HG03442 (cell line): Measurements from ENCODE around the gene AKAP6.
A peak's percentile ranks its signal among the peaks of the same experiment; 100 is the strongest.
"Not testable (repeated sequence)": the region's sequence is repeated elsewhere in the genome, so short reads cannot be mapped to it uniquely, and the experiment has no call there.

Experiments used
- ATAC-seq: cut with Tn5 transposase; IDR thresholded peaks from one replicate; pipeline ENCODE4 v1.9.1; 2021; ENCODE audit warnings: mild to moderate bottlenecking, moderate library complexity; ENCODE audit not compliant: unreplicated experiment

AKAP6 gene

DNA sequence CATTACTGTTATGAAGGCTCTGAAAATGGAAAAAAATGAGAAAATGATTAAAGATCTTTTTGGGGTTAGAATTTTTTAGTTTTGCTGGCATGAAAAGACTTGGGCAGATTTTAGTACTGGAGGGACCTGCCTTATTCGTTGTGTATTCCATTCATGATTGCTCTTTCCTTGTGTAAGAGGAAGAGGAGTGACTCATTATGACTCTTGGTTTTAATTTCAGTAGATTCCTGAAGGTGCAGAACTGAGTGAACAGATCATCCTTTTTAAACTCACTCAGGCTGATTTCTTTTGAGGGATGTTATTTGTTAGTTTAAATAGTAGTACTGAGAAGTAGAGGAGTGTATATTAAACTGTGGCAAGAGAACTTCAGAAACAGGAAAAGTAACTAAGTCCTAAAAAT lies 41.6 kb downstream of the AKAP6 start:
- ATAC-seq, result no peak

DNA sequence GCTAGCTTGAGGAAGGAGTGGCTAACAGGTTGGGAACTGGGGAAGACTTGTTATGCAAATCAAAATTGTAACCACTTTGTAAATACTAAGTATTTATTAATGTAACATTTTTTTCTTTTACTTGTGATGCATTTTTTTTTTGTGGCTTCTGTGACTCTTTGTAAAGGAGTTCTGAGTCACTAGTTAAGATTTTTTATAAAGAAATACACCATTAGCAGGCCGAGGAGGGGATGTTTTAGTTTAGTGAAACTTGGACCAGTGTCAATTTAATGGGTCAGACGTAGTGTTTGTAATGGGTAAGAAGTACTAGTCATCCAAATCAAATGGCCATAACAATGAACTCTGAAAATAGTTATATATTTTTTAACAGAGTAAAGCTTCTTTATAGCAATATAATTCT lies 43.1 kb downstream of the AKAP6 start:
- no peak for ATAC-seq

DNA sequence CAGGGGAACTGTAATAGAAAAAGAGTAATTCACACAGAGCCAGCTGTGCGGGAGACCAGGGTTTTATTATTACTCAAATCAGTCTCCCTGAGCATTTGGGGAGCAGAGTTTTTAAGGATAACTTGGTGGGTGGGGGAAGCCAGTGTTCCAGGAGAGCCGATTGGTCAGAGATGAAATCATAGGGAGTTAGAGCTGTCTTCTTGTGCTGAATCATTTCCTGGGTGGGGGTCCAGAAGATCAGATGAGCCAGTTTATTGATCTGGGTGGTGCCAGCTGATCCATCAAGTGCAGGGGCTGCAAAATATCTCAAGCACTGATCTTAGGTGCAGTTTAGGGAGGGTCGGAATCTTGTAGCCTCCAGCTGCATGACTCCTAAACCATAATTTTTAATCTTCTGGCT lies 44.1 kb downstream of the AKAP6 start:
- not testable (repeated sequence) for ATAC-seq

DNA sequence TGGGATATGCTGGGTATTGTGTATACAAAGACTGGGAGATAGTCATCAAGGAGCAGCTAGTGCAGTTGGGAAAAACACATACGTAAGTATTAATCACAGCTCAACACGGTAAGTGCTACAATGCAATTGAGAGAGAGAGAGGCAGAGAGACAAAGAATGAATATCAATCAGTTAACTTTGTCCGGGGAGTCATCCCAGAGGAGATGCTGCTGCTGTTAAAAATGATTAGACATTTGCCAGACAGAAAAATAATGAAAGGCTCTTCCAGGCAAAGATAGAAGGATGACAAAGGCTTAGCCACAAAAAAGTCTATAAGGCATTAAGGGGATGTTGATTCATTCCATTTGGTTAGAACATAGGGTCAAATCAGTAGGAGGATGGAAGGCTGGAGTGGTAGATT lies 45.1 kb downstream of the AKAP6 start:
- ATAC-seq, result no peak

DNA sequence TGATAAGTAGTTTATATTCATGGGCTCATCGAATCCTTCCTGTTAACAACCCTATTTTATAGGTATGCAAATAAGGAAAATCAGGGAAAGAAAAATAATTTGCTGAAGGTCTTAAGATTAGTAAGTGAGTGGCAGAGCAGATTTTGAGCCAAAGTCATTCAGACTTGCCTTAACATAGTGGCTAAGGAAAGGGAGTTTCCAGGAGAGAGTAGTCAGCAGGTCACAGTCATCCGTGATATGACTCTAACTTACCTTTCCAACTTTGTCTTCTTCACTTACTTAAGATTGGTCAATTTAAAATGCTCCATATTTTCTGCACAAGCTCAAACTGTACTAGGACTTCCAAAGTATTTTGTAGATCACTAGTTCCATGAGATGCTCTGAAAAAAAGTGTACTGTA lies 46.6 kb downstream of the AKAP6 start:
- peak; percentile 72 for ATAC-seq

DNA sequence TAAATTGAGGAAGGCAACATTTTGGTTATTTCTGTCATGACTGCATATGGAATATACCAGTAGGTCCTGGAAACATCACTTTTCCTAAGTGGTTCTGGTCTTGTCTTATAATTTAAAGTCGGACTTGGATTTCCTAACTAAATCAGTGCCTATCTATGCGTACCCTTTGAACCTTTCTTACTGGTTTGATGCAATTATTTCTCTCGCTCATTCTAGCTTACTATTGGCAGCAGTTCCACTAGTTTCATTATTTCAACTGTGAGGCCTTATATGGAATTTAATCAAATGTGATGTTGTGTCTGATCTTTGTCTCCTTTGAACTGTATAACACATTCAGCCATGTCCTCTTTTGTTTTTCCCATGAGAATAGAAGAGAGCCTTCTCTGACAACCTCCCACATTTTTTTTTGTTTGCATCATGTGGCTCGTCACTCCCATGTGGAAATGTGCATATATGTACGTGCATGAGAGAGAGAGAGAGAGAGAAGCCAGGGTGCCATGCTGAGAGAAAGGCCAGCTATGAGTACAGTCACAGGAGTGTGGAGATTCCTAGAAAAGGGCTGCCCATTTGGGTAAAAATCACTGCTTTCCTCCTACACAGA lies 48.0 kb downstream of the AKAP6 start:
- no peak for ATAC-seq

DNA sequence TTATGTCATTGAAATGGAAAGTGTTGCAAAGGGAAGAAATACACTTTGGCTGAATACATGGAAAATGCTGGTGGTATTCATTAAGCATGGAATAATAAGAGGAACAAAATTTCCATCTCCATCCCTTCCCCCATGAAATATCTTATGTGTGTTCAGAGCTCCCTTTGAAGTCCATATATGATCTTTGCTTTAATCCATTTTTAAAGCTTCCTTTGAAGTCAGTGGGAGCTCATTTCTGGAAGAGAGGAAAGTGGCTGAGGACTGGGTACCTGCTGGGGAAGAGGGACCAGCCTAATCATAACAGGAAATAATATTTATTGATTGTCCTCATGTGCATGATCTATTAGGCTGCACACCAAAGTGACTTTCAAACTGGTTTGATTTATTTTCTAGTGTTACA lies 49.2 kb downstream of the AKAP6 start:
- ATAC-seq, result no peak

DNA sequence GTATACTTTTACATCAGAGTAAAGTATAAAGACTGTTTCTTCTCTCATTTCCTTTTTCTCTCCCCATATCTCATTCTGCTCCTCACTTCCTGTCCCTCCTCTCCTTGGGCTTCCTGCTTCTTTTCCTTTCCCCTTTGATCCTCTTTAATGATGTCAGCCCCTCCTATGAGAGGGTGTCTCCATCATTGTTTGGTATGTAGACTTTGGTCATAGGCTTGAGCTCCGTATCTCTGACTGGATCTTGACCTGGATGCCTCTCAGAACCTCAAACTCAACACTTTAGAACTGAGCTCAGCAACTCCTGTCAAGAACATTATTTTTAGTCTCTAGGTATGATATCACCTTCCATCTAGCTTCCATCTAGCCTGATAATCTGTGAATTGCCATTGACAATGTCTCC lies 50.3 kb downstream of the AKAP6 start:
- no peak for ATAC-seq

DNA sequence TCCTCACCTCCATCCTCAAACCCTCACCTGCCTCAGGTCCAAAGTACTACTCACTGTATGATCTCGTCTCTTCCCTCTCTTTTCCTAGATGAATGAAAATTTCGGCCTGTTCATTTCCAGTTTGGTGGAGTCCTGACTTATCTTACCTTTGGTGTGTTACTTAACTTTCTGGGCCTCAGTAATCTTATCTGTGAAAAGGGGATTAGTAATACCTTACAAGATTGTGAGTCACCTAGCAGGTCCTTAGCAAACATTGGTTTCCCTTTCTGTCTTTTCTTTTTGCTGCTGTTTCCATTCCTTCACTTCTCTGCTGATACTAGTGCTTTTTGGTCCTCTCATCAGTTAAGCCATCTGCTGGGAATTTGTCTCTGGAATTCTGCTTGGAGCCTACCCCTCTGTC lies 52.8 kb downstream of the AKAP6 start:
- no peak for ATAC-seq

DNA sequence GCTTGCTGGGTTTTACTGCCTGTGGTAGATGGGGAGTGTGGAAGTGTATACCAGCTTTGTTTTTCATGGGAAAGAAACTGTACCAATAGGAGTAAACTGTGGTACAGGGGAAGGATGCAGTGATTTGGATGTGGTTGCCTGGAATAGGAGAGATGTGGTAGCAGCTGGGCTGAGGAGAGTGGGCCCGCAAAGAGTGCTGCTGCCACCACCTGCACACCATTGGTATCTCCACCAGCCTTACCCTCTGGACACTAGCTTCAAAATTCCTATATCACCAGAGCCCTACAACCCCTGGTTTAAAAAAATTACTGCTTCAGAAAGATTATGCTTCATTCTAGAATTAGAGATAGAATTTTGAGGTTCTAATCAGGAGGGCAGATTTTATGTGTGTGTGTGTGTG lies 53.6 kb downstream of the AKAP6 start:
- no peak for ATAC-seq

DNA sequence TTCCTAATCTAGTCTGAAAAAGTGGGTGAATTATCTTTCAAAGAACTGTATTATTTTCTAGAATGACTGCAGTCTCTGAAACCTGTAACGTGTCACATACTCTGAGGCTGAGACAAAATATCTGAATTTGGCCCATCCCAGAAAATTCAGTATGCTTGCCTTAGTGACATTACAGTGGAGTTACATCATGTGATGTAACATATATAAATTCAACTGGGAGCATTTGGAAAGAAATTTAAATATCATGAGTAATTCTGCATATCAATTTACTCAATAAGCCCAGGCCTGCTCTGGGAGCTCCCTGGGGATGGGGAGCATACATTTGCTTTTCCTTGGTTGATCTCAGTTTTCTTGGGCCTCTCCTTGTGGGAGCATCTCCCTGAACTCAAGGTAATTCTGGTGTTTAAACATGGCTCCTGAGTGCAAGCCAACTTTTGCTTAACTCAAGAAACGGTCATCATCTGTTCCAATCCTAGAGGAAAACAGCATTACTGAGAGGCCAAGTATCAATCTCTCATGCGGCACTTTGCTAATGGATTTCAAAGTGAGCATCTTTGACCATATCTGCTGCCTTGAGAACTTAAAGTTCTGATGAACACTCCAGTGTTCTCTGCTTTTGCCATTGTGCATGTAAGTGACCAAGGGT lies 54.4 kb downstream of the AKAP6 start:
- no peak for ATAC-seq

DNA sequence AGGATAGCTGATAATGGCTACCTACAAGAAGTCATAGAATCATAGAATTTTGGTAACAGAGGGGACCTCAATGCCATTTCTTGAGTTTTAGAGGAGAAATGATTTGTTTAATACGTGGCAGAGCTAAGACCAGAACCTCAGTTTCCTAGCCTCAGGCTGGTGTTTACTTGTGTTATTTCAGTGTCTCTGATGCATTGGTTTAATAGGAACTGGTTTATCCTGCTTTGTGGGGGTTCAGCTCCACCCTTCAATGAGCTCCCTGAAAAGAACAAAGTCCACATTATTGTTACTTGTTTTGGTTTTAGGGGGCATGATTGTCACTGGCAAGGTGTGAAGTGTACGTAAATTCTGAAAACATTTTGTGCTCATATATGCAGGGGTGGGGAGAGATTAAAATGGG lies 55.4 kb downstream of the AKAP6 start:
- no peak for ATAC-seq

DNA sequence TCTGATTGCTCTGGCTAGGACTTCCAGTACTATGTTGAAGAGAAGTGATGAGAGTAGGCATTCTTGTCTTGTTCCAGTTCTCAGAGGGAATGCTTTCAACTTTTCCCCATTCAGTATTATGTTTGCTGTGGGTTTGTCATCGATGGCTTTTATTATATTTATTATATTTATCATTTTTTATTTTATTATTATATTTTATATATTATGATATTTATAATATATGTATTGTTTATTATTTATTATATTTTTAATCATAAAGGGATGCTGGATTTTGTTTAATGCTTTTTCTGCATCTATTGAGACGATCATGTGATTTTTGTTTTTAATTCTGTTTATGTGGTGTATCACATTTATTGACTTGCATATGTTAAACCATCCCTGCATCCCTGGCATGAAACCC lies 58.2 kb downstream of the AKAP6 start:
- not testable (repeated sequence) for ATAC-seq

DNA sequence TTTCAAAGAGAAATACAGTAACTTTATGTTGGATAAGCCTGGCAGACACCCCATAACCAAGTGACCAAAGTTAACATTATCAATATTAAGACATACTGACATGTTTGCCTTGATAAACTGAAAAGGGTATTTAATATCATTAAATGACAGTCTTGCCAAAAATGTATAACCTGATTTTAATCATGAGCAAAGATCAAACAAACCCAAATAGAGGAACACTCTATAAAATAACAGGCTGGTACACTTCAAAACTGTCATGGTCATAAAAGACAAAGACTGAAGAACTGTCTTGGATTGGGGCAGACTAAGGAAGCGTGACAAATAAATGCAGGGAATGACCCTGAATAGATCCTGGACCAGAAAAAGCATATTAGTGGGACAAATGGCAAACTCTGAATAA lies 64.0 kb downstream of the AKAP6 start:
- no peak for ATAC-seq

DNA sequence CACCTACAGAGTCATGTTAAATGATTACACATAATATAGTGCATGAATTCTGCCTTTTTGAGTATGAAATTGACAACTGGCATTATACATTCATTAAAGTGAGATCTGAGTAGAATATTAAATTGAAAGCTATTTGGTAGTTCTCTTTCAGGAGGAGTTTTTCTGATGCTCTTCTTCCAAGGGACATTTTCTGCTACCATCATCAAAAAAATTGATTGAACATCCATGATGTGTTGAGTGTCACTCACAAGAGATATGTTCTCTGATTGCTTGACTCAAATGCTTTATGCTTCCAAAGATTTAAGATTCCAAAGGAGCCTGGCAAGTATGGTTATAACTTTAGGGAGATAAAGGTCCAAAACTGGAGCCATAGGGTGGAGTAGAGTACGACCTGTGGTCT lies 64.9 kb downstream of the AKAP6 start:
- no peak for ATAC-seq

DNA sequence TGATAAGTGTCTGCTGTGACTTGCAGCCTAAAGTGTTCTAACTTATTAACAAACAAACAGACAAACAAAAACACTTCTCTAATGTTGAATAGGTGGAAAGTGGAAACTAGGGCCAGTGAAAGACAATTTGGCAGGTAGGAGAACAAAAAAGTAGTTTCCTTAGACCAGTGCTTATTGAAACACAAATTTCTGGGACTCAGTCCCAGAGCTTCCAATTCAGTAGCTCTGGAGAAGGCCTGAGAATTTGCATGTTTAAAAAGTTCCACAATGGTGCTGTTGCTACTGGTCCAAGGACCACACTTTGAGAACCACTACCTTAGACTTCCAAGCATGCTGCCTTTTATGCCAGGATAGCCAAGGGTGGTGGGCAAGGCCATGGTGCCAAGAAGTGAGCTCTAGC lies 67.8 kb downstream of the AKAP6 start:
- ATAC-seq, result no peak

DNA sequence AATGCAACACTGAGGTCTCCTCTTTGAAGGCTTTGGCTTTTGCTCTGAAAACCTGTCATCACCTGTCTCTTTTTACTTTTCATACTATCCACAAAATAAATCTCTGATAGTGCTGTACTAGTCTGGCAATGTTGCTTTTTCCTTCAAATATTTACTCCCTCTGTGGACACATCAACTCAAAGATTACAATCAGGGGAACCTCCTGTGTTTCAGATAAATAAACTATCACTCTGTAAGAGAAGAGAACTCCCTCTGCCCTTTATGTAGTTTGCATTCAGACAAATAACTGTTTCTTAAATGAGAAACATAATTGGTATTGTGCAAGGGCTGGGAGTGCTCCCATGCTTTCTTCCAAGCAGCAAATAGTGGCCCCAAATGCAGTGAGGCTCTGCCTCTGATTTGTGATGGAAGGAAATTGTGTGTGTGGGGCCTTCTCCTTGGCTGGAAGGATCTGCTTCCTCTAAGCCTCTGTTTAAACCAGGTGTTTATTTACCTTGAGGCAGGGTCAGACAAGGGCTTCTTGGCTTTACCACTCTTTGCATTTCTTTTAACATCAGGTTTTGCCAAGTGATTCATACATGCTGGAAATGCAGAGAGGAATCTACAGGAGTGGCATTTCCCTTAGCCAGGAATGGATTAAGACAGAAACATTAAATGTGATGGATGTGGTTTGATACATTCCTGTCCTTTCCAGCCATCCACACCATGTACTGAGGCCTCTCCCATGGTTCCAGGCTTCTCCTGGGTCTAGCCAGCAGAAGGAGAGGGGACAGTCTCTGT lies 69.0 kb downstream of the AKAP6 start:
- ATAC-seq, result no peak

DNA sequence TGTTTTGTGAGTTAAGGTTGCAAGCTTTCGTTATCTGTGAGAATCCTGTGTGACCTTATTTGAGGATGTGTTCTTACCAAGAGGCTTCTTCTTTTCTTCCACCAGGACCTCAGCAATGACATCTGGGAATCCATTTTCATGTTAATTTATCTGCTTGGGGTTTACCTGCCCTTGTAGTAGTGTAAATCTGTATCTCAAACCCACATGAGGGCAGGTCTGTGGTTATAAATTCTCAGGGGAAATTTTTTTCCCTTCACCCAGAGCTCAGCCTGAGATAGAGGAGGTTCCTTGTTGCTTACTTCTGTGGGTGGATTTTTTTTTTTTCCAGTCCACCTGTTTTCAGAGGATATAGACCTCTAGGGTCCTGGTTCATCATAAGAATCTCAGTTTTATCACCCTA lies 70.8 kb downstream of the AKAP6 start:
- no peak for ATAC-seq

DNA sequence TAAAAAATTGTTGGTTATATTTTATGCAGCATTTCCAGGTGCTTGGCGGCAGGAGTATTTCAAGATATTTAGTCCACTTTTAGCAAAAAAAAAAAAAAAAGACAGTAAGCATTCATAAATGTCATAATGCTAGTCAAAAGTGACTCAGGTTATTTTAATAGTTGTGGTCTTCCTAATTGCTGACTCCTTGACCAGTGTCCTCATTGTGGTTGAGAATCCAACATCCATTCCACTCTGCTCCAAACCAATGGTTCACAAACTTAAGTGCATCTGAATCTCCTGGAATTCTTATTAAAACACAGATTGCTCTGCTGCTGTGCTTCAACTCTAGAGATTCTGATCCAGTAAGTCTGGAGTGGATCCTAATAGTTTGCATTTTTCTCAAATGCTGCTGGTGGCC lies 71.4 kb downstream of the AKAP6 start:
- ATAC-seq, result no peak

DNA sequence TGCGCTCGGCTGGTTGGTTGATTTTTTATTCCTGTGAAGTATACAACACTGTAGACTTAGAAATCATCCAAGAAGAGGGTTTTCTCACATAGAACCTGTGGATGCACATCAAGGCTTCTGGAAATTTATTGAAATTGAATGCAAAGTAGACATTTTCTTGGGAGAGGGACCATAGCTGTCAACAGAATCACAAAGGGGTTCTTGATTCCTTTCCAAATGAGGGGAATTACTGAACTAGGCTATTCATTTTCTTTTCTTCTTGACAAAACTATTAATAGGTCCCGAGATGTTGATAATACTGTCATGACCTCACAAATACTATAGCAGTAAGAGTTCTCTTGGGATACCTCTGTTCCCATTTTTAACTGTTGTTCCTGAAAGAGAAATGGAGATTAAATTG lies 73.9 kb downstream of the AKAP6 start:
- ATAC-seq, result no peak

DNA sequence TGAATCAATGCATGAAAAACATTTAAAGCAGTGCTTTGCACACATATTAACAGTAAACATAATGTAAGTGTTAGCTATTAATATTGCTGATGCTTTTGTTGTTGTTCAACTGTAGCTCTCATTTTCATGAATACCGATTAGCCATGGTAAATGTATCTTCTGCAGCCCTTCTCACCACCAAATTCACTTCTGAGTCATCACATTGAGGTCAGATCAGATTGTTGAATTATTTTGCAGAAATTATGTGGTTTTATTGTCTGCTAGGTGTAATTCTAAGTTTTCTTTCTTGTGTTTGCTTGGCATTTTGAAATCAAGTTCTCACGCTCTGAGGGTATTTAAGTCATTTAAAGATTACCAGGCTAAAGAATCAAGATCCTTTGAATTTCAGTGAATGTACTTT lies 74.6 kb downstream of the AKAP6 start:
- no peak for ATAC-seq

DNA sequence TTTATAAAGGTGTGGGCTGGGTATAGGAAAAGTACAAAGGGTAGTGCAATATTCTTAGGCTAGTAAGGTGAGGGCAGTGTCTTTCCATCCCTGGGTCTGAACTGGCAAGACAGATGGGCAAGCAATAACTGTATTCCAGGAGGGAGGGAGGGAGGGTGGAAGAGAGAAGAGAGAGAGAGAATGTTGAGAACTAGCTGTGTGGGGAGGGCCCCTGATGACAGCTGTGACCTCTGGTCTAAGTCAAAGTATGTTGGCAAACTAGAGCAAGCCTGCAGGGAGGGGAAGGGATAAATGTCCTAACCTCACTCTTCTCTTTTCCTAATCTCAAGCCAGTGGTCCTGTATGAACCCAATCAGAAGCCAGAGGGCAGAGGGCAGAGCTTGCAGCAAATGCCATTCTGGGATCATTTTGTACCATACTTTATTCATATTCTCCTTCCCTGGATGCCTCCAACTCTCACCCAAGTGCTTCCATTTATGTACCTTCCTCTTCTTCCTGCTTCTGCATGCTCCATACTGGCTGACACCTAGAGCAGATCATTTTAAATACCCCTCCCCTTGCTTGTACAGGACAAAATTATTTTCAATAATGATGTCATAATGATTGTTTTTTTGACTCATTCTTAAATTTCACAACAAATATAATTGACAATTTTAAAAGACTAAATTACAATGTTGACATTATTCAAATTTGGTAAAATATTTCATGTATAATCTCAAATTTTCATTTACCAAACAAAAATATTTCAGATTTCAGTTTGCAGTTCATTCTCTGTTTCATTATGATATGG lies 75.9 kb downstream of the AKAP6 start:
- ATAC-seq, result no peak
